ENCODE measurements around the gene TRRAP.
"Not testable (repeated sequence)": the region's sequence is repeated elsewhere in the genome, so short reads cannot be mapped to it uniquely, and the experiment has no call there.

Gene TRRAP

GRCh38 chr7:99041526-99041925 lies 163.2 kb downstream of the TRRAP start:
- Histone ChIP-seq H3K27ac (ENCODE audit: low read length) (no peak overlapping the region), H3K27me3 (replicated peaks; ENCODE audit: insufficient read depth, low read length) (no peaks in the 10 kb centered on the region), H2AFZ (ENCODE audit: low read length) (no peak overlapping the region), H3K4me3 (ENCODE audit: low read length) (no peak overlapping the region), H3K79me2 (ENCODE audit: low read length) (no peaks in the 10 kb centered on the region), H3K9ac (ENCODE audit: low read length) (no peak overlapping the region), H3K9me3 (replicated peaks; ENCODE audit: insufficient read depth, low read length) (no peaks in the 10 kb centered on the region), H3K4me2 (ENCODE audit: low read depth, low read length) (no peak overlapping the region), H4K20me1 (ENCODE audit: insufficient read depth, low read length) (no peaks in the 10 kb centered on the region), H3K36me3 (replicated peaks; ENCODE audit: insufficient read depth, low read length) (no peaks in the 10 kb centered on the region; the same call in 1 of the 2 replicates), H3F3A (ENCODE audit: insufficient read depth, low read length) (no peaks in the 10 kb centered on the region), H3K9me2 (replicated peaks; ENCODE audit: insufficient read depth, low read length) (no peaks in the 10 kb centered on the region), H3K4me1 (ENCODE audit: low read length) (no peaks in the 10 kb centered on the region)
- TF ChIP-seq EZH2phosphoT487 (IDR thresholded peaks at IDR 0.05; ENCODE audit: low read length) (no peak), EZH2 (optimal IDR thresholded peaks at IDR 0.05; ENCODE audit: low read depth, low read length) (no peak)
- TF ChIP-seq, protein P1, sequence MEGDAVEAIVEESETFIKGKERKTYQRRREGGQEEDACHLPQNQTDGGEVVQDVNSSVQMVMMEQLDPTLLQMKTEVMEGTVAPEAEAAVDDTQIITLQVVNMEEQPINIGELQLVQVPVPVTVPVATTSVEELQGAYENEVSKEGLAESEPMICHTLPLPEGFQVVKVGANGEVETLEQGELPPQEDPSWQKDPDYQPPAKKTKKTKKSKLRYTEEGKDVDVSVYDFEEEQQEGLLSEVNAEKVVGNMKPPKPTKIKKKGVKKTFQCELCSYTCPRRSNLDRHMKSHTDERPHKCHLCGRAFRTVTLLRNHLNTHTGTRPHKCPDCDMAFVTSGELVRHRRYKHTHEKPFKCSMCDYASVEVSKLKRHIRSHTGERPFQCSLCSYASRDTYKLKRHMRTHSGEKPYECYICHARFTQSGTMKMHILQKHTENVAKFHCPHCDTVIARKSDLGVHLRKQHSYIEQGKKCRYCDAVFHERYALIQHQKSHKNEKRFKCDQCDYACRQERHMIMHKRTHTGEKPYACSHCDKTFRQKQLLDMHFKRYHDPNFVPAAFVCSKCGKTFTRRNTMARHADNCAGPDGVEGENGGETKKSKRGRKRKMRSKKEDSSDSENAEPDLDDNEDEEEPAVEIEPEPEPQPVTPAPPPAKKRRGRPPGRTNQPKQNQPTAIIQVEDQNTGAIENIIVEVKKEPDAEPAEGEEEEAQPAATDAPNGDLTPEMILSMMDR (IDR thresholded peaks at IDR 0.05; ENCODE audit: low read length): no peak
- DNase-seq: no peak

GRCh38 chr7:99042957-99043356 lies 164.6 kb downstream of the TRRAP start:
- no peak for DNase-seq
- H3K27ac ChIP-seq (ENCODE audit: low read length): no peak overlapping the region
- H3K9me2 ChIP-seq (replicated peaks; ENCODE audit: insufficient read depth, low read length): no peaks in the 10 kb centered on the region
- TF ChIP-seq, protein P1 (IDR thresholded peaks at IDR 0.05; ENCODE audit: low read length): no peak
- TF ChIP-seq EZH2phosphoT487 (IDR thresholded peaks at IDR 0.05; ENCODE audit: low read length): no peak
- TF ChIP-seq EZH2 (optimal IDR thresholded peaks at IDR 0.05; ENCODE audit: low read depth, low read length): no peak
- H3K4me1 ChIP-seq (ENCODE audit: low read length): no peaks in the 10 kb centered on the region
- H3F3A ChIP-seq (ENCODE audit: insufficient read depth, low read length): no peaks in the 10 kb centered on the region
- no peak overlapping the region for H3K4me2 ChIP-seq (ENCODE audit: low read depth, low read length)
- no peaks in the 10 kb centered on the region for H3K79me2 ChIP-seq (ENCODE audit: low read length)
- H3K4me3 ChIP-seq (ENCODE audit: low read length): no peak overlapping the region
- no peak overlapping the region for H3K9ac ChIP-seq (ENCODE audit: low read length)
- no peaks in the 10 kb centered on the region for H4K20me1 ChIP-seq (ENCODE audit: insufficient read depth, low read length)
- H2AFZ ChIP-seq (ENCODE audit: low read length): no peak overlapping the region
- H3K36me3 ChIP-seq (replicated peaks; ENCODE audit: insufficient read depth, low read length): no peaks in the 10 kb centered on the region; the same call in 1 of the 2 replicates
- H3K27me3 ChIP-seq (replicated peaks; ENCODE audit: insufficient read depth, low read length): no peaks in the 10 kb centered on the region
- H3K9me3 ChIP-seq (replicated peaks; ENCODE audit: insufficient read depth, low read length): no peaks in the 10 kb centered on the region

- not testable (repeated sequence) for H3K4me2 ChIP-seq (ENCODE audit: low read depth, low read length); H3K36me3 ChIP-seq (replicated peaks; ENCODE audit: insufficient read depth, low read length); DNase-seq; H3K4me1 ChIP-seq (ENCODE audit: low read length); H3K9me2 ChIP-seq (replicated peaks; ENCODE audit: insufficient read depth, low read length); H3K4me3 ChIP-seq (ENCODE audit: low read length); H3K79me2 ChIP-seq (ENCODE audit: low read length); H3K27ac ChIP-seq (ENCODE audit: low read length); H3K9me3 ChIP-seq (replicated peaks; ENCODE audit: insufficient read depth, low read length); H3K9ac ChIP-seq (ENCODE audit: low read length); H4K20me1 ChIP-seq (ENCODE audit: insufficient read depth, low read length); H2AFZ ChIP-seq (ENCODE audit: low read length); H3F3A ChIP-seq (ENCODE audit: insufficient read depth, low read length); H3K27me3 ChIP-seq (replicated peaks; ENCODE audit: insufficient read depth, low read length)
These were observed 166.5 kb downstream of the TRRAP start for GRCh38 chr7:99044858-99045257.

DNA sequence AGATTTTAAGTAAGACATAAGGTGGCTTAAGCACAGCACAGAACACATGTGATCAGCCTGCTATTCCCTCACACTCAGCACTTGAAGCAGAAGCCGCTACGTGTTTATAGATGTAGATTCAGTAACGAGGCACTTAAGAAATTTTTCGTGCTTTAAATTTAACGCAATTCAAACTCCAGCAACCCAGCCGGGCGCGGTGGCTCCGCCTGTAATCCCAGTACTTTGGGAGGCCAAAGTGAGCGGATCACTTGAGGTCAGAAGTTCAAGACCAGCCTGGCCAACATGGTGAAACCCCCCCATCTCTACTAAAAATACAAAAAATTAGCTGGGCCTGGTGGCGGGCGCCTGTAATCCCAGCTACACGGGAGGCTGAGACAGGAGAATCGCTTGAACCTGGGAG lies 167.9 kb downstream of the TRRAP start:
- not testable (repeated sequence) for H3K9ac ChIP-seq (ENCODE audit: low read length); H3K9me2 ChIP-seq (replicated peaks; ENCODE audit: insufficient read depth, low read length); H3K79me2 ChIP-seq (ENCODE audit: low read length); DNase-seq; H3K36me3 ChIP-seq (replicated peaks; ENCODE audit: insufficient read depth, low read length); H3F3A ChIP-seq (ENCODE audit: insufficient read depth, low read length); H3K4me3 ChIP-seq (ENCODE audit: low read length); H3K9me3 ChIP-seq (replicated peaks; ENCODE audit: insufficient read depth, low read length); H3K4me1 ChIP-seq (ENCODE audit: low read length); H4K20me1 ChIP-seq (ENCODE audit: insufficient read depth, low read length); H3K27ac ChIP-seq (ENCODE audit: low read length); H3K27me3 ChIP-seq (replicated peaks; ENCODE audit: insufficient read depth, low read length); H2AFZ ChIP-seq (ENCODE audit: low read length); H3K4me2 ChIP-seq (ENCODE audit: low read depth, low read length)

All from MM.1S (cell line).